DND-41 (cell line): ENCODE results near the gene CRTAC1.
"Not testable (repeated sequence)": the region's sequence is repeated elsewhere in the genome, so short reads cannot be mapped to it uniquely, and the experiment has no call there.

Source experiments
- EZH2 ChIP-seq: IDR thresholded peaks from 3 replicates; pipeline ENCODE4 v1.6.1; 2012; ENCODE audit warnings: borderline replicate concordance, low read depth, mild to moderate bottlenecking, moderate library complexity, low read length, inconsistent platforms; ENCODE audit not compliant: severe bottlenecking
- TF ChIP-seq, protein P1 (sequence below): IDR thresholded peaks from 2 replicates; pipeline ENCODE4 v1.5.1; 2012; ENCODE audit warnings: borderline replicate concordance, low read length, moderate library complexity, mild to moderate bottlenecking; ENCODE audit not compliant: poor library complexity, severe bottlenecking; ENCODE audit errors: extremely low read depth

DNA sequence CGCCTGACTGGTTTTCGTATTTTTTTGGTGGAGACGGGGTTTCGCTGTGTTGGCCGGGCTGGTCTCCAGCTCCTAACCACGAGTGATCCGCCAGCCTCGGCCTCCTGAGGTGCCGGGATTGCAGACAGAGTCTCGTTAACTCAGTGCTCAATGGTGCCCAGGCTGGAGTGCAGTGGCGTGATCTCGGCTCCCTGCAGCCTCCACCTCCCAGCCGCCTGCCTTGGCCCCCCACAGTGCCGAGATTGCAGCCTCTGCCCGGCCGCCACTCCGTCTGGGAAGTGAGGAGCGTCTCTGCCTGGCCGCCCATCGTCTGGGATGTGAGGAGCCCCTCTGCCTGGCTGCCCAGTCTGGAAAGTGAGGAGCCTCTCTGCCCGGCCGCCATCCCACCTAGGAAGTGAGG is 189.3 kb downstream of the CRTAC1 start:
- not testable (repeated sequence) for TF ChIP-seq EZH2
- TF ChIP-seq, protein P1, sequence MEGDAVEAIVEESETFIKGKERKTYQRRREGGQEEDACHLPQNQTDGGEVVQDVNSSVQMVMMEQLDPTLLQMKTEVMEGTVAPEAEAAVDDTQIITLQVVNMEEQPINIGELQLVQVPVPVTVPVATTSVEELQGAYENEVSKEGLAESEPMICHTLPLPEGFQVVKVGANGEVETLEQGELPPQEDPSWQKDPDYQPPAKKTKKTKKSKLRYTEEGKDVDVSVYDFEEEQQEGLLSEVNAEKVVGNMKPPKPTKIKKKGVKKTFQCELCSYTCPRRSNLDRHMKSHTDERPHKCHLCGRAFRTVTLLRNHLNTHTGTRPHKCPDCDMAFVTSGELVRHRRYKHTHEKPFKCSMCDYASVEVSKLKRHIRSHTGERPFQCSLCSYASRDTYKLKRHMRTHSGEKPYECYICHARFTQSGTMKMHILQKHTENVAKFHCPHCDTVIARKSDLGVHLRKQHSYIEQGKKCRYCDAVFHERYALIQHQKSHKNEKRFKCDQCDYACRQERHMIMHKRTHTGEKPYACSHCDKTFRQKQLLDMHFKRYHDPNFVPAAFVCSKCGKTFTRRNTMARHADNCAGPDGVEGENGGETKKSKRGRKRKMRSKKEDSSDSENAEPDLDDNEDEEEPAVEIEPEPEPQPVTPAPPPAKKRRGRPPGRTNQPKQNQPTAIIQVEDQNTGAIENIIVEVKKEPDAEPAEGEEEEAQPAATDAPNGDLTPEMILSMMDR: not testable (repeated sequence)
